ENCODE measurements around the gene PDCD1. TPM values are rescaled to one million over a fixed set of nuclear protein-coding genes. Genes with fewer than 3 reads are reported as not detected.

Gene PDCD1
- total RNA-seq, 1 experiment from 2014 or later: not detected

- intact Hi-C loops (cut with micrococcal nuclease; ENCODE audit: unreplicated experiment): no loop called here
- no peak for TF ChIP-seq CTCF (IDR thresholded peaks at IDR 0.05; ENCODE audit: unreplicated experiment)
- Mint-ChIP-seq H3K36me3 (ENCODE audit: insufficient read depth, unreplicated experiment) (no peaks in the 10 kb centered on the region), H3K4me1 (ENCODE audit: low read depth, unreplicated experiment) (peaks cover 15% of the 10 kb centered on the region), H3K27me3 (ENCODE audit: unreplicated experiment) (peaks cover 71% of the 10 kb centered on the region), H3K27ac (ENCODE audit: unreplicated experiment) (no peak overlapping the region), H3K4me3 (ENCODE audit: low read depth, unreplicated experiment) (no peak overlapping the region), H3K9me3 (ENCODE audit: low read depth, unreplicated experiment) (peaks cover 16% of the 10 kb centered on the region)
- BruUV-seq (replicated peaks): no TSS peak
- CTCF ChIA-PET: interaction anchor here (1.6 kb wide), 1 partner anchor 10 kb away, joined by 7 read pairs; no protein-coding TSS in a partner anchor
- DNase-seq: no peak
Measured at GRCh38 chr2:241868661-241869081, 10.0 kb upstream of the PDCD1 start.

DNA sequence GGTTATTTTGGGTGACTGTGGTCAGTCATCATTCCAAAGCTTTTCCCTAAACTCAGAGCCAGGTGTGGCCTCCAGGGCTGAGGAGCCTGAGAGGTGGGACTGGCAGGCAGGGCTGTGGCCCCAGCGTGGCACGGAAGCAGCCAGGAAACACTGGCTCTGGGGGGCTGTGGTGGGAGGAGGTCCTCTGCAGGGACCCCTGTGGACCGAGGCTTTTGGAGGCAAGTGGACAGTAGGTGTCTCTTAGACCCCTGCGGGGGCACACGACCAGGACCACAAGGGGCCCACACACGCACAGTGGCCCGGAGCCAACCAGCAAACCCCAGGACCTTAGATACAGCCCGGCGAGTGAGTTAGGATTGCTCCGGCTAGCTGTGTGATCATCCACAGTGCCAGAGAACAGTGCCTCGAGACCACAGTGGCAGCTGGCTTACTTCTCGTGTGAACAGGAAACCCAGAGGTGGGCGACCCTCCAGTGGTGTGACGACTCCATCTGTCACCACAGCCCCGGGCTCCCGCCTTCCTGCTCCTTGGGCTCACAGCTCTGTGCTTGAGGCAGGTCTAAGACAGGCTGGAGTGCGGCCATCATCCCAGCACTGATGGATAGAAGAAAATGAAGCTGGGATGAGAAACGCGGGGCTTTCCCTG, 9.2 kb upstream of the PDCD1 start:
- Mint-ChIP-seq H3K9me3 (ENCODE audit: low read depth, unreplicated experiment) (peaks cover 15% of the 10 kb centered on the region), H3K4me3 (ENCODE audit: low read depth, unreplicated experiment) (no peak overlapping the region), H3K36me3 (ENCODE audit: insufficient read depth, unreplicated experiment) (no peaks in the 10 kb centered on the region), H3K4me1 (ENCODE audit: low read depth, unreplicated experiment) (peaks cover 15% of the 10 kb centered on the region), H3K27me3 (ENCODE audit: unreplicated experiment) (peaks cover 65% of the 10 kb centered on the region), H3K27ac (ENCODE audit: unreplicated experiment) (no peak overlapping the region)
- CTCF ChIA-PET: interaction anchor here (1.6 kb wide), 1 partner anchor 11 kb away, joined by 7 read pairs; no protein-coding TSS in a partner anchor
- TF ChIP-seq CTCF (IDR thresholded peaks at IDR 0.05; ENCODE audit: unreplicated experiment): no peak
- no peak for DNase-seq
- intact Hi-C loops (cut with micrococcal nuclease; ENCODE audit: unreplicated experiment): no loop called here
- no TSS peak for BruUV-seq (replicated peaks)

DNA sequence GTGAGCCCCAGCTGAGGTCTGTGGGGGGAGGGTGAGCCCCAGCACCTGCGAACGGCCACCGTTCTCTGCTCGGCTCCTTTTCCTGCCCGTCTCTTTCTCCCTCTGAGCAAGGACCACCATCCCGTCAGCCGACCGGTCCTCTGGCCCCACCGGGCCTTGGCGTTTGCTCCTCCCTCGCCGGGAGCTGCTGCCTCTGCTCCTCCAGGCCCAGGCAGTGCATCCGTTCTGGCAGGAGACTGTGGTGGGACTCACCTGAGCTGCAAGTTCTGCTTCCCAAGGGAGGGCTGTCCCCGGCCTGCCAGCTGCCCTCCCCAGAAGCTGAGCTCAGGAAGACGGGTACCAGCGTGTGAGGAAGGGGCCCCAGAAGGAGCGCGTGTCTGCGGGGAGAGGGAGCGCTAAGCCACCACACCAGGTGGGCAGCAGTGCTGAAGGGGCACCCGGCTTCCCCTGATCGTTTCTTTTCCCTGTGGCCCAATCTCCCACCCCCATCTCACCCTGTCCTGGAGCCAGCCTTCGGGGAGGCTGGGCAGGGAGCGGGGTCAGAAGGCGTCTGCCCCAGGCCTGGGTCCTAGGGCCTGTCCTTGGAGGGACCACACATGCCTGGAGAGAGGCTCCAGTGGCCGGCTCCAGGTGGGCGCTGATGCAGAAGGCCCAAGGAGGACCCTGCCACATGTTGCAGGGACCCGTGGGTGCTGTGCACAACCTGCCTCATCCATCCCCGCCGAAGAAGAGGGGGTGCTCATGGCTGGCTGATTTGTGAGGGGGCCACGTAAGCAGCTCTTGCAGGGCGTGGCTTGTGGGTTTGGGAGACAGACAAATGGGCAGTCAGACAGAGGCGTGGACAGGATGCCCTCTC, 8.3 kb upstream of the PDCD1 start:
- Mint-ChIP-seq H3K4me3 (ENCODE audit: low read depth, unreplicated experiment) (no peak overlapping the region), H3K27ac (ENCODE audit: unreplicated experiment) (no peak overlapping the region)
- CTCF ChIA-PET: no interaction called here

More for the DNA sequence above, 8.3 kb upstream of the PDCD1 start:
- Mint-ChIP-seq H3K4me1 (ENCODE audit: low read depth, unreplicated experiment) (peaks cover 15% of the 10 kb centered on the region), H3K36me3 (ENCODE audit: insufficient read depth, unreplicated experiment) (no peaks in the 10 kb centered on the region), H3K27me3 (ENCODE audit: unreplicated experiment) (peaks cover 61% of the 10 kb centered on the region), H3K9me3 (ENCODE audit: low read depth, unreplicated experiment) (peaks cover 15% of the 10 kb centered on the region)
- no TSS peak for BruUV-seq (replicated peaks)
- no peak for TF ChIP-seq CTCF (IDR thresholded peaks at IDR 0.05; ENCODE audit: unreplicated experiment)
- intact Hi-C loops (cut with micrococcal nuclease; ENCODE audit: unreplicated experiment): no loop called here
- DNase-seq: no peak

Data from Calu3 (cell line).